ENCODE results near the gene ARHGAP24. TPM values are rescaled to one million over a fixed set of nuclear protein-coding genes. Genes with fewer than 3 reads are reported as not detected.
A peak's percentile ranks its signal among the peaks of the same experiment; 100 is the strongest.

Gene ARHGAP24
- total RNA-seq, 2 donors from 2014 or later, result not detected

DNA sequence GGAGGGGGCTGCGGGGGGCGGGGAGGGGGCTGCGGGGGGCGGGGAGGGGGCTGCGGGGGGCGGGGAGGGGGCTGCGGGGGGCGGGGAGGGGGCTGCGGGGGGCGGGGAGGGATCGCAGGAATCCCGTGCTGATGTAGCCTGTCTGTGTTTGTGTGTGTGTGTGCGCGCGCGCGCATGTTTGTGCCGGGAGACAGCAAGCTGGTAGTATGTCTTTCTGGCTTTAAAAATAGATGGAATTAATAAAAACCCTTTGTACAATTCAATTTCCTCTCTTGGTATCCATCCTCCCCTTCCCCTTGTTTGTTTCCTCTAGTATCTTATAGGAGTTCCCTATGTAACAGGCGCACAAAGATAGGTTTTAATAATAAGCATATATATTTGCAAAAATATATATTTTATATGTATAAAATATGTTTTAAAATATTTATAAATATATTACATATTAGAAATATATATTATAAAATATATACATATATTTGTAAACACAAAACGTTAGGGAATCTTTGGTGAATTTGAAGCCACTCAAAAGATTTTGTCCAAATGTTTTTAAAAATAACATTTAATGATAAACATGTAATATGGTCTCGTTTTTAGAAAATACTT, 782 bp downstream of the ARHGAP24 start:
- no peak for DNase-seq (ENCODE audit: low spot score in 2 of 2)
- H3K9me3 Mint-ChIP-seq, result peaks cover 0 to 4% of the 10 kb centered on the region in 2 donors
- no peaks in the 10 kb centered on the region for H3K36me3 Mint-ChIP-seq
- ATAC-seq, result no peak
- H3K27ac Mint-ChIP-seq, result no peak overlapping the region

DNA sequence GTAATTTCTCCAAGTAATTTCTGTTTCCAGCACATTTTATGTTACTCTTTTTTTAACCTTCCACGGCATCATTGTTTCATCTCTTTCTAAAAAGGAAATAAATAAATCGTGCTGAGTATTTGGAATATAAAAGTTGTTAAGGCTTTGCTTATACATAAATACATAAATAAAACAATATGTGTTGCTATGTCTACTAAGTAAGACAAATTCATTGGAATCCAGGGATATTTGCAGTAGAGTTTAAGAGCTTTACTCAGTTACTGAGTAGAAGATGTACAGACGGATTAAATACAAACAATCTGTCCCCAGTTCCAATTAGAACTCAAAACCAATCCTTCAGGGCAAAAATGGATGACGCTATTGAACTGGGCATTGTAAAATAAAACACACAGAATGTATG, 1.4 kb downstream of the ARHGAP24 start:
- Mint-ChIP-seq H3K27ac (no peak overlapping the region), H3K36me3 (no peaks in the 10 kb centered on the region), H3K9me3 (peaks cover 0 to 5% of the 10 kb centered on the region in 2 donors)
- no peak for ATAC-seq
- DNase-seq (ENCODE audit: low spot score in 2 of 2), result no peak

DNA sequence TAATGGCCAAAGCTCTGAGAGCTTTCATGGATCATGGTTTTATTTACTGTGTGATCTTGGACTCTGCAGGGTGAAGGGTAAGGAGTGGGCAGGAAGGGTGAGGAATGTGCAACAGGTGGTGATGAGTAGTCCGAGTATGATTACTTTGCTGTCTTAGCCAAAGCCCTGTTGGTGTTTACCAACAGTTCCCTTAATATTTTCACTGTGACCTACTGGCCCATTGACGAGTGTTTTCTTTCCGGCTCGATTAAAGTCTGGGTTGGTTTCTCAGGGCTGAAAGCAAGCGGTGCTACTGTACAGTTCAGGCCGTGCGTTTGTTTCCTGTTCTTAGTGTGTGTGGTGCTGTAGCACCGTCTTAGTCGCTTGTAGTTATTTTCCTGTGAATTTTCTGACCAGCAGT, 2.6 kb downstream of the ARHGAP24 start:
- Mint-ChIP-seq H3K27ac (no peak overlapping the region), H3K9me3 (peaks cover 0 to 6% of the 10 kb centered on the region in 2 donors), H3K36me3 (no peaks in the 10 kb centered on the region)
- DNase-seq (ENCODE audit: low spot score in 2 of 2), result no peak
- no peak for ATAC-seq

DNA sequence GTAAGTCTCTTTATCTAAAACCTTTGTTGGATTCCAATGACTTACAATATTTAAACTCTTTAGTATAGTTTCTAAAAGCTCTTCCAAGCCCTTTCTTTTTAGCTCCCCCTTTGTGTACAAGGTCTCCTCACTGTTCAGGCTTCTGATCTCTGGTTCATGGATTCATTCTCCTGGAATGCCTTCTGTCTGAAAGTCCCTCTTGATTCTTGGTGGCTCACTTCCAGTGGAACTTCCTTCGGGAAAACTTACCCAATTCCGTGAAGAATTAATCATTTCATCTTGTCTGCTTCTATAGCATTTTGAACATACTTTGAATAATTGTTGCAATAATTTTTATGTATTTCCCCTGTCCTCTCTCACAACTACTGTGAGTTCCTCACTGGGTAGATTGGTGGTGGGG, 3.6 kb downstream of the ARHGAP24 start:
- ATAC-seq (no peak), DNase-seq (ENCODE audit: low spot score in 2 of 2) (no peak)
- no peaks in the 10 kb centered on the region for H3K36me3 Mint-ChIP-seq
- no peak overlapping the region for H3K27ac Mint-ChIP-seq
- H3K9me3 Mint-ChIP-seq, result peaks cover 0 to 6% of the 10 kb centered on the region in 2 donors

DNA sequence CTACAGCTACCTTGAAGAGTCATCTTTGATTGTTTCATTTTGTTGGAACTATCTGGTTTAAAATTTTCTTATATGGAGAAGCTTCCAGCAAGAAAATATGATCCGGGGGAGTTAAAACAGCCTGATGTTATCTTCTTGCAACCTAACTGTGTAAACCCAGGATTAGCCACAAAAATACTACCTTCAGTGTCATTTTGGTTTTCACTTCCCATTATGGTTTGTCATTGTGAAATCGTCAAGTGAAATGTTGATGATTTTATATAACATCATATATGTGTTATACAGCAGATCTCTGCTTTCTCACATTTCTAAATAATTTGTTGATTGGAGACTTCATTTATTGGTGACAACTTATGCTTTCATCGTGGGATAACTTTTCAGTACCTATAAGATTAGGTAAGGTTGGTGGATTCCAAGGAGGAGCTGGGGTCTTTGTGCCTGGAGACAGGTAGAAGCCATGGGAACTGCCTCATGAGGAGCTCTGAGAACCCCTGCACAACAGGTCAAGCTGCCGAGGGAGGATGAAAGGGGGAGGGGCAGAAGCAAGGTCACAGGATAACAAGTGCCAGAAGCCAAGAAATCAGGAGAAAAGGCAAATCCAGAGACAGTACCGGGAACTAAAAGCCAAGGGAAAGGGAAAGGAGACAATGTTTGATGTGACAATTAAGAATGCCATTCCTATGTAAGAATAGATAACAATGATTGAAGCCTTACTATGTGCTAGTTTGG, 7.2 kb downstream of the ARHGAP24 start:
- DNase-seq (ENCODE audit: low spot score in 2 of 2) (no peak), ATAC-seq (no peak)
- Mint-ChIP-seq H3K36me3 (no peaks in the 10 kb centered on the region), H3K9me3 (peaks cover 0 to 12% of the 10 kb centered on the region in 2 donors), H3K27ac (no peak overlapping the region)

DNA sequence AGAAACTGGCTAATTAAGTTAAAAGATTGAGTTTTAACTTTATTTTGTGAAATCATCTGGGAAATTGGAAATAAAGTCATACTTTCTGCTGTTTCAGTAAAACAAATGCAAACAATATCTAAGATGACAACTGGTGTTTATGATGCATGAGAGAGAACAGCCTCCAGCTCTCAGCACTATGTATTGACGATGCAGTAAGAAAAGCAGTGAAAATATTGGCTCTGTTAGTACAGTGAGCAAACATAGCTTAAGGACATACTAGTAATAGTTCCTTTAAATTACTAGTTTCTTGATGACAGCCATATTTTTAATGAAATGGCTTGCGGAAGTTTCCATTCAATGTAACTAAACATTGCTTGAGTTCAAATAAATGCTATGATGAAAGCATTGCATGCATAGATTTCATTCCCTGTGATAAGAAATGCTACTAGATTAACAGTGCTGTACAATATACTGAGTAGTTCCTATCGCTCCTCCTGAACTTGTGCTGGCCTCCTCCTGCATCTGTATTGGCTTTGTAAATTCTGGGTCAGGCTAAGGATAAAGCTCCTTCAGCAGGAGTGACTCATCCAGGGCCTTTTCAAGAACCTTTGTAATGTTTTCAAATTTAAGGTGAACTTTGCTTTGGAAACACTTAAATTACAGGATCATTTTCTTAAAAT, 11.6 kb downstream of the ARHGAP24 start:
- Mint-ChIP-seq H3K36me3 (no peaks in the 10 kb centered on the region), H3K9me3 (peaks cover 0 to 6% of the 10 kb centered on the region in 2 donors), H3K27ac (no peak overlapping the region)
- DNase-seq (ENCODE audit: low spot score in 2 of 2) (no peak), ATAC-seq (peak; percentile 57 to 72)

DNA sequence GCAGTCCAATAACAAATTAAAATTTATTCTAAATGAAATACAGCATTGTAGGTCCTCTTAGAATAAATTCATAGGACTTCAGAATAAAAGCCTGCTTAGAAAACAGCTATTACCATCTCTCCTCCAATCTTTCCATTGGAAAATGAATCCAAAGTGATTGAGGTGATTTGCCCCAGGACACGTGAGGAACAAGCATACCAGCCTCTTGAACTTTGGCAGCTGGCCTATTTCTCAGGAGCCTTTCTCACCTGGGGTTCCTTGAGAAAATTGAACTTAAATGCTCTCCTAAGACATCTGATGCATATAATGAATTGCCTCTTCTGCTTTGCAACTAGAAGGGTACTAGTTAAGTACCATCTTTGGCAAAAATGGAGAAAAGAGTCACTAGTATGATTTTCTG, 13.5 kb downstream of the ARHGAP24 start:
- Mint-ChIP-seq H3K9me3 (peaks cover 0 to 12% of the 10 kb centered on the region in 2 donors), H3K36me3 (no peaks in the 10 kb centered on the region), H3K27ac (no peak overlapping the region)
- no peak for DNase-seq (ENCODE audit: low spot score in 2 of 2)
- ATAC-seq, result no peak

DNA sequence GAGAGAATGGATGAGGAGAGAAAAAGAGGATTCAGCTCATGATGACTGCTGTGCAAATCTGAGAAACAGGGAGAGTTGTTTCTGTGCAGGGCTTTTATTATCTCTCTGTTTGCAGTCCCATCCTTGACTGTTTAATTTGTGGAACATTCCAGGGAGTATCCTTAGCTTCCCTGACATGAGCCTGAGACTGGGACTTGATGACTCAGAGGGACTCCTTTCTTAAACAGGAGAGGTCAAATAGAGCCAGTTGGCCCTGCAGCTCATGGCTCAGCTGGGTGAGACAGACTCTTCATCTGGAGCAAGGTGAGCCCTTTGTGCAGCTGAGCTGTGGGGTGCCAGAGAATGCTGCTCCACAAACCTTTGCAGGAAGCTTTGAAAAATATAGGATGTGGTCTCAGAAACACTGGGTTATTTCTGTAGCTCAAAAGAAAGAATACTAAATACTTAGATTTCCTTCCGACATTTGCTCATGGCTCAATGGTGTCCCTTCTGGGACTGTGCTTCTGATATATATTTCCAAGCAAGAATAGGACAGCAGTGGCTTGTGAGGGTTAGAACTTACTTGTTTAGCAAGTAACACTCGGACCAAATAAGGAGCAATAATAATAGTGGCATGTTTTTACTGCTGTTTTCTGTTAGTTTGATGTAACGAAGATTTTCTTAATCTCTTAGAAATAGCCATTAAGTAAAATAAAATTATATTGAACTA, 14.5 kb downstream of the ARHGAP24 start:
- DNase-seq (ENCODE audit: low spot score in 2 of 2), result no peak
- no peaks in the 10 kb centered on the region for H3K36me3 Mint-ChIP-seq
- peaks cover 0 to 12% of the 10 kb centered on the region in 2 donors for H3K9me3 Mint-ChIP-seq
- H3K27ac Mint-ChIP-seq, result no peak overlapping the region
- no peak for ATAC-seq

DNA sequence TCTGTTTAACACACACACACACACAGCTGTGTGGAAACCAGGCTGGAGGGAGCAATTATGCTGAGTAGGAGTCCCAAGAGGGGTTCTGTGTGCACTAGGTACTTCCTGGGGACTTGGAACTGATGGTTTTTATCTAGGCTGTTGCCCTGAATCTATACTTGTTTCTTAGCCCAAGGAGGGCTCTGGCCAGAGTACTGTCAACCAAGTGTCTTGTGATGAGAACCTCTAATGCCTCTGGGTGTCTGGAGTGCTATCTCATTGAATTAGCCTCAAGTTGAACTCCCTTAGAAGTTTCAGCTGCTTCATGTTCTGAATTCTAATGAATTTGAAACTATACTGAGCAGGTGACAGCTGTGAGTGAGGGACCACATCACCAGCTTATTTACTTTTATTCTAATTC, 16.6 kb downstream of the ARHGAP24 start:
- no peak for DNase-seq (ENCODE audit: low spot score in 2 of 2)

DNA sequence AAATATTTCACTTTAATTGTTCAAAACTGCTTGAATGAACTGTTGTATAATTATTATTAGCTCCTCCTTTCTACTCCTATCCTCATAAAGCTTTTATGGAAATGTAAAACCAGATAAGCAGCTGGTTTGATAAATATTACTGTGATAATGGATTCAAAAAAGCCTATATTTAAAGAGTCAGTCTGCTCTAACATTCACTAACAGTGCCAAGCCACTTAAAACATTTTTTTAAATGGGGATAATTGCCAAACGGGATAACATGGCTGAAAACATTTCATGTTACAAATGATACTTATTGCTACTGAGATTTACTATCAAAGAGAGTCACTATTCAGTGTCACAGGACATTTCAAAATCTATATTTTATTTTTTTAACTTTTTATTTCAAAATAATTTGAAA, 17.4 kb downstream of the ARHGAP24 start:
- no peak for ATAC-seq
- no peaks in the 10 kb centered on the region for H3K36me3 Mint-ChIP-seq

More for the DNA sequence above, 16.6 kb downstream of the ARHGAP24 start:
- no peak for ATAC-seq
- H3K9me3 Mint-ChIP-seq, result peaks cover 3 to 5% of the 10 kb centered on the region in 2 donors
- no peak overlapping the region for H3K27ac Mint-ChIP-seq
- H3K36me3 Mint-ChIP-seq, result no peaks in the 10 kb centered on the region

DNA sequence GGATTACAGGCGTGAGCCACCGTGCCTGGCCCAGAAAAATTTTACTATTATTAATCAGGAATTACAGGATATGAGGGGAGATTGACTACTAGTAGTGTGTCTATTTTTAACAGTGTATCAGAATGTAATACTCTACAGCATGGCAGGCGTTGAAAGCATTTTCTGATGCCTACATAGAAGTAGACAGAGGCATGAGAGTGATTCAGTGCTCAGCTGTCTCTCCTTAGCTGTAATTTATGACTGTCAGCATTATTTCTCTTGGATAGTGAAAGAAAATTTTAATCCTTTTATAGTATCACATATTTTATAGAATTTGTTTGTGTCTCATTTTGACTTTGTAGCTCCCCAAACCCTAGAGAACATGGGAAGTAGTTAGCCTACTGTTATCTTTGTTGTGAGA, 20.7 kb downstream of the ARHGAP24 start:
- no peak for ATAC-seq
- H3K9me3 Mint-ChIP-seq, result peaks cover 3 to 5% of the 10 kb centered on the region in 2 donors
- no peak for DNase-seq (ENCODE audit: low spot score in 2 of 2)
- no peaks in the 10 kb centered on the region for H3K36me3 Mint-ChIP-seq
- no peak overlapping the region for H3K27ac Mint-ChIP-seq

More for the DNA sequence above, 17.4 kb downstream of the ARHGAP24 start:
- Mint-ChIP-seq H3K9me3 (peaks cover 3 to 5% of the 10 kb centered on the region in 2 donors), H3K27ac (no peak overlapping the region)
- DNase-seq (ENCODE audit: low spot score in 2 of 2), result no peak

DNA sequence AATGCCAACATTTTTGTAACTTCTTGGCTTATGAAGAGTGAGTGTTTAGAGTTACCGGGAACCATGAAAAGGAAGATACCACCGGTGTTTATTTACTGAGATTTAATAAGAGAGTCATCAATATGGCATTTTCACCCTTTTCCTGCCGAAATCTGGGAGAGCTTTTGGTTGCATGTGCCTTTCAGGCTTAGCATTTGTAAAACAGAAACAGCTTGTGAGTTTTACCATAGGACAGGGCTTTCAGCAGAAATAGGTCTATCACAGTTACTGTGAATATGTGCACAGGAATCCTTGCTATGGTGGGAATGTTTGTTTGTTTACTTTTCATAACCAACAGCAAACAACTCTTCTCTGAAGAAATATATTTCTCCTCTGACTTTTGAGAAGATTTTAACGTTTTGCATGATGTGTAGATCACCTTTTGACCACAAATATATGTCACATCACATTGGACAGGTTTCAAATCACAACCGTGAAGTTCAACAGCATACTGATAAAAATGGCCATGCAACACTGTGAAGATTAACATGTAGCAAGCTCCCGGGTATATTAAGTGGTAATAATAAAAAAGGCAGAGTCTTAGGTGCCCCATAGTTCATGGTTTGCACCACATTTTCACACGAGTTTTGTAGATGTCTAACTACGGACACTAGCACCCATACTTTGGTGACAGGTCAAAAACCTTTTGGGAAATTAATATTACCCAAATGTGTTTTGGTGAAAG, 21.3 kb downstream of the ARHGAP24 start:
- Mint-ChIP-seq H3K9me3 (peaks cover 3 to 5% of the 10 kb centered on the region in 2 donors), H3K36me3 (no peaks in the 10 kb centered on the region), H3K27ac (no peak overlapping the region)
- DNase-seq (ENCODE audit: low spot score in 2 of 2), result no peak
- ATAC-seq, result no peak

DNA sequence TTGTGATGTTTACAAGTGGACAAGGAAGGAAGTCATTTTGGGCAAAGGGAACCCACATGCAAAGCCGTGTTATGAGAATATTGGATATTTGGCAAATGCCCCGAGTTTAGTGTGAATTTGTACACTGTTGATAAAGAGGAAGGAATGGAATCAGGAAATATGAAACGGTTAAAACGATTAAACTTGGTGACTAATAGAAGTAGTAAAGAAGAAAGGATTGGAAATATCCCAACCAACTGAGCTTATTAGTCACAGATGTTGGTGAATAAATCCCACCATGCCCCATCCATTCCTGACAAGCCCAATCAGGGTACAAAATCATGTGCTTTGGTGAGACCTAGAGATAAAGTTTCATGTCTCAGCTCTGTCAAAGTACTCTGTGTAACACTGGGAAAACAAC, 22.0 kb downstream of the ARHGAP24 start:
- DNase-seq (ENCODE audit: low spot score in 2 of 2) (no peak), ATAC-seq (no peak)
- peaks cover 3 to 4% of the 10 kb centered on the region in 2 donors for H3K9me3 Mint-ChIP-seq
- H3K36me3 Mint-ChIP-seq, result no peaks in the 10 kb centered on the region
- H3K27ac Mint-ChIP-seq, result no peak overlapping the region

DNA sequence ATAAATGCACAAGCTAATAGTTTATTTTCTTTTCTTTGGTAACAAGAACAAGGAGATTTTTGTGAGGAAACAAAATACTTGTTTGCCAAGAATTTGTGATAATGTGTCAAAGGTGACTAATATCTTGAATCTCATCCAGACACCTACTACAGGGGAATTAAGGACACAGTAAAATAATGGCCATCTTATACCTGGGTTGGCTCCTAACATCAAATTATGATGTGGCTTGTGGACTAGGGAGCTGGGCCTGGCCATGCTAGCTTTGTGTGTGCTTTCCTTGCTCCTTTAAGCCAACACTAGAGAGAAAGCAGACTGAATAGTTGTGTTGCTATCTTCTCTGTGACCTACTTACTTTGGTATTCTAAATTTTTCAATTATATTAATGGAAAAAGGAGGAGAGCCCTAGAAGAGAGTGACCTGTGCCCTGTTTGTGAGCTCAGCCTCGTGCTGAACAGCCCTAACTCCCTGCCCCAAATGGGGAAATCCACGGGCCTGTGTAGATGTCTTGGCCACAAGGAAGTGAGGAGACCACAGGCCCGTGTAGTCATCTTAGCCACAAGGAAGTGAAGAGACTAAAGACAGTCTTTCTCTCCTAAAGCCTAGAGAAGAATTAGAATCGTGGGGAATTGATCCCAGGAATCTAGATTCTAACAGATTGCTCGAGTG, 23.3 kb downstream of the ARHGAP24 start:
- Mint-ChIP-seq H3K27ac (no peak overlapping the region), H3K9me3 (peaks cover 0 to 4% of the 10 kb centered on the region in 2 donors), H3K36me3 (no peaks in the 10 kb centered on the region)
- DNase-seq (ENCODE audit: low spot score in 2 of 2) (no peak), ATAC-seq (peak in 1 of 2 donors; percentile 51)

DNA sequence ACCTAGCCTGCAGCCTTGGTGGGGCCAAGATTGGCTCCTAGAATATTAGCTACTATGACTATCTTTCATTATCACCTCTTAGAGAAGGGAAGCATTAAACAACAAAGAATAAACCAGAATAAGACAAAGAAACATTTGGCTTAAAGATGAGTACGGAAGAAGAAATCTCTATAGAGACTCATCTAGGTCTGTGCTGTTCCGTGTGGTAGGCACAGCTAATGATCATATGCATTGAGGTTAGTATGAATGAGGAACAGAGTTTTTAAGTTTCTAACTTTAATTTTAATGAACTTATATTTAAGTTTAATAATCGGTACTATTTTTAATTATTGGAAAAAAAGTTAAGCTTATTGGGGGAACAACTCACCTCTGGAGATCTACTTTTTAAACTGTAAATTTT, 24.6 kb downstream of the ARHGAP24 start:
- DNase-seq (ENCODE audit: low spot score in 2 of 2) (no peak), ATAC-seq (no peak)
- H3K36me3 Mint-ChIP-seq, result peaks cover 0 to 5% of the 10 kb centered on the region in 2 donors
- no peak overlapping the region for H3K27ac Mint-ChIP-seq
- H3K9me3 Mint-ChIP-seq, result peaks cover 5 to 12% of the 10 kb centered on the region in 2 donors
